ENCODE data around the gene XAGE5.
"Not testable (repeated sequence)": the region's sequence is repeated elsewhere in the genome, so short reads cannot be mapped to it uniquely, and the experiment has no call there.

GRCh38 chrX:52843619-52844018, 32.5 kb downstream of the XAGE5 start:
- not testable (repeated sequence) for TF ChIP-seq CTCF (optimal IDR thresholded peaks at IDR 0.05 in 1 of 3, IDR thresholded peaks at IDR 0.05 in 1 of 3, conservative IDR thresholded peaks at IDR 0.05 in 1 of 3; ENCODE audit: extremely low read depth in 1 of 3, insufficient read depth in 2 of 3, low read length in 3 of 3); EZH2 (IDR thresholded peaks at IDR 0.05; ENCODE audit: low read length)

Data from keratinocyte (primary cell).